ENCODE measurements around the gene ADAMTS10.

Gene ADAMTS10

DNA sequence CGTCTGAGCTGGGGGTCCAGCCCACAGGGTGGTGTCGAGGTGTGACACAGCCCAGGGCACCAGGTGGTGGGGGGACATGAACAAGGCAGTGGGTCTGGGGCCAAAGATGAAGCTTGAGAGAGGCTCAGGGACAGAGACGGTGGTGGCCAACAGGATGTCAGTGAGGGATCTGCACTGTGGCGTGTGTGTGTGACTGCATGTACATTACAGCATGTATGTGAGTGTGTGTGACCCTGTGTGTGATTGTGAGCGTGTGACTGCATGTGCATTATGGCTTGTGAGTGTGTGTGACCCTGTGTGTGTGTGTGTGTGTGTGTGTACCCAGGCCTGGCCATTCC lies 1.6 kb downstream of the ADAMTS10 start:
- TF ChIP-seq, protein P1, sequence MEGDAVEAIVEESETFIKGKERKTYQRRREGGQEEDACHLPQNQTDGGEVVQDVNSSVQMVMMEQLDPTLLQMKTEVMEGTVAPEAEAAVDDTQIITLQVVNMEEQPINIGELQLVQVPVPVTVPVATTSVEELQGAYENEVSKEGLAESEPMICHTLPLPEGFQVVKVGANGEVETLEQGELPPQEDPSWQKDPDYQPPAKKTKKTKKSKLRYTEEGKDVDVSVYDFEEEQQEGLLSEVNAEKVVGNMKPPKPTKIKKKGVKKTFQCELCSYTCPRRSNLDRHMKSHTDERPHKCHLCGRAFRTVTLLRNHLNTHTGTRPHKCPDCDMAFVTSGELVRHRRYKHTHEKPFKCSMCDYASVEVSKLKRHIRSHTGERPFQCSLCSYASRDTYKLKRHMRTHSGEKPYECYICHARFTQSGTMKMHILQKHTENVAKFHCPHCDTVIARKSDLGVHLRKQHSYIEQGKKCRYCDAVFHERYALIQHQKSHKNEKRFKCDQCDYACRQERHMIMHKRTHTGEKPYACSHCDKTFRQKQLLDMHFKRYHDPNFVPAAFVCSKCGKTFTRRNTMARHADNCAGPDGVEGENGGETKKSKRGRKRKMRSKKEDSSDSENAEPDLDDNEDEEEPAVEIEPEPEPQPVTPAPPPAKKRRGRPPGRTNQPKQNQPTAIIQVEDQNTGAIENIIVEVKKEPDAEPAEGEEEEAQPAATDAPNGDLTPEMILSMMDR (IDR thresholded peaks at IDR 0.05): no peak
- Histone ChIP-seq H3K9me3 (no peaks in the 10 kb centered on the region), H3K4me1 (ENCODE audit: control insufficient read depth in 1 of 2, insufficient read depth in 1 of 2, low read depth in 1 of 2, low read length in 1 of 2) (peaks cover 9 to 12% of the 10 kb centered on the region in 2 experiments), H3K27me3 (peaks cover 81% of the 10 kb centered on the region), H3K27ac (no peak overlapping the region), H3K36me3 (no peaks in the 10 kb centered on the region), H3K4me3 (ENCODE audit: low read depth in 1 of 2, low read length in 1 of 2) (no peak overlapping the region)

- H3K4me1 ChIP-seq (ENCODE audit: control insufficient read depth in 1 of 2, insufficient read depth in 1 of 2, low read depth in 1 of 2, low read length in 1 of 2): peaks cover 9 to 12% of the 10 kb centered on the region in 2 experiments
- H3K27me3 ChIP-seq: peaks cover 66% of the 10 kb centered on the region
- H3K27ac ChIP-seq: no peak overlapping the region
- no peak overlapping the region for H3K4me3 ChIP-seq (ENCODE audit: low read depth in 1 of 2, low read length in 1 of 2)
- no peaks in the 10 kb centered on the region for H3K9me3 ChIP-seq
- TF ChIP-seq, protein P1 (IDR thresholded peaks at IDR 0.05): no peak
- no peaks in the 10 kb centered on the region for H3K36me3 ChIP-seq
Observed at GRCh38 chr19:8607386-8607785, 3.1 kb downstream of the ADAMTS10 start.

GRCh38 chr19:8605514-8605913 lies 5.0 kb downstream of the ADAMTS10 start:
- Histone ChIP-seq H3K36me3 (no peaks in the 10 kb centered on the region), H3K9me3 (no peaks in the 10 kb centered on the region), H3K4me1 (ENCODE audit: control insufficient read depth in 1 of 2, insufficient read depth in 1 of 2, low read depth in 1 of 2, low read length in 1 of 2) (peaks cover 9 to 12% of the 10 kb centered on the region in 2 experiments), H3K4me3 (ENCODE audit: low read depth in 1 of 2, low read length in 1 of 2) (no peak overlapping the region), H3K27me3 (peaks cover 48% of the 10 kb centered on the region), H3K27ac (no peak overlapping the region)
- TF ChIP-seq, protein P1 (IDR thresholded peaks at IDR 0.05): no peak

GRCh38 chr19:8601796-8602195 lies 8.7 kb downstream of the ADAMTS10 start:
- Histone ChIP-seq H3K9me3 (no peaks in the 10 kb centered on the region), H3K36me3 (no peaks in the 10 kb centered on the region), H3K27me3 (peaks cover 10% of the 10 kb centered on the region)

DNA sequence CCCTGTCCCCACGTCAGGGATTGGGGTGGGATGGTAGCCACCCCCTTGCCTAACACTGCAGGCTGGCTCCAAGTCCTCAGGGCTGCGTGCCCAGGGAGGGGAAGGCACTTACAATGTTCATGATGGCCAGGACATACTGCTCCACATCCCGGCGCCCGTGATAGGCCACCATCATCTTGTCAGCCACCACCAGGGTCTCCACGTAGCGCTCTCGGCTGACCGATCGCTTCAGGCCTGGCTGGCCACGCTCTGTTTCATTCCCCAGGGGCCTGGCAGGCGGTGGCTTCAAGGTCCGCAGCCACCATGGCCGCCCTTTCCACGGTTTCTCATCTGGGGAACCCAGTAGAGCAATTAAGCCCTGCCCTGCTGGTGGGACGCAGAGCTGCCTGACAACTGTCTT lies 9.7 kb downstream of the ADAMTS10 start:
- Histone ChIP-seq H3K36me3 (no peaks in the 10 kb centered on the region), H3K4me3 (ENCODE audit: low read depth in 1 of 2, low read length in 1 of 2) (no peak overlapping the region), H3K27ac (no peak overlapping the region), H3K4me1 (ENCODE audit: control insufficient read depth in 1 of 2, insufficient read depth in 1 of 2, low read depth in 1 of 2, low read length in 1 of 2) (no peaks in the 10 kb centered on the region), H3K9me3 (no peaks in the 10 kb centered on the region), H3K27me3 (peaks cover 5% of the 10 kb centered on the region)
- TF ChIP-seq, protein P1 (IDR thresholded peaks at IDR 0.05): no peak

More at GRCh38 chr19:8601796-8602195, 8.7 kb downstream of the ADAMTS10 start:
- Histone ChIP-seq H3K4me3 (ENCODE audit: low read depth in 1 of 2, low read length in 1 of 2) (no peak overlapping the region), H3K27ac (no peak overlapping the region), H3K4me1 (ENCODE audit: control insufficient read depth in 1 of 2, insufficient read depth in 1 of 2, low read depth in 1 of 2, low read length in 1 of 2) (no peaks in the 10 kb centered on the region)
- TF ChIP-seq, protein P1 (IDR thresholded peaks at IDR 0.05): no peak

- Histone ChIP-seq H3K27me3 (peaks cover 10% of the 10 kb centered on the region), H3K27ac (no peak overlapping the region), H3K9me3 (no peaks in the 10 kb centered on the region), H3K4me1 (ENCODE audit: control insufficient read depth in 1 of 2, insufficient read depth in 1 of 2, low read depth in 1 of 2, low read length in 1 of 2) (no peaks in the 10 kb centered on the region), H3K36me3 (no peaks in the 10 kb centered on the region), H3K4me3 (ENCODE audit: low read depth in 1 of 2, low read length in 1 of 2) (no peak overlapping the region)
- TF ChIP-seq, protein P1 (IDR thresholded peaks at IDR 0.05): no peak
Observed at GRCh38 chr19:8600064-8600463, 10.5 kb downstream of the ADAMTS10 start.

Data from neutrophil (primary cell).